ENCODE data around the gene RNPEPL1.
A peak's percentile ranks its signal among the peaks of the same experiment; 100 is the strongest.
"Not testable (repeated sequence)": the region's sequence is repeated elsewhere in the genome, so short reads cannot be mapped to it uniquely, and the experiment has no call there.

Gene RNPEPL1

DNA sequence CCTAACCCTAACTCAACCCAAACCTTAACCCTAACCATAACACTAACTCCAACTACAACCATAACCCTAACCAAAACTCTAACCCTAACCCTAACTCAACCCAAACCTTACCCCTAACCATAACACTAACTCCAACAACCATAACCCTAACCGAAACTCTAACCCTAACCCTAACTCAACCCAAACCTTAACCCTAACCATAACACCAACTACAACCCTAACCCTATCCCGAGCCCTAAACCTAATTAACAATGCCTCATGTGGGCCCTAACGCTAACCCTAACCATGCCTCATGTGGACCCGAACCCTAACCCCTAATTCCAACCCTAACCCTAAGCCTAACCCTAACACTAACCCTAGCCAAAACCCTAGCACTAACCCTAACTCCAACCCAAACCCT lies 45.5 kb downstream of the RNPEPL1 start:
- DNase-seq (ENCODE audit: low read depth), result no peak
- TF ChIP-seq POLR2A (IDR thresholded peaks at IDR 0.05; ENCODE audit: extremely low read depth, insufficient read length), result no peak
- TF ChIP-seq MYC (IDR thresholded peaks at IDR 0.05; ENCODE audit: low read depth, low read length), result no peak
- TF ChIP-seq, protein P1, sequence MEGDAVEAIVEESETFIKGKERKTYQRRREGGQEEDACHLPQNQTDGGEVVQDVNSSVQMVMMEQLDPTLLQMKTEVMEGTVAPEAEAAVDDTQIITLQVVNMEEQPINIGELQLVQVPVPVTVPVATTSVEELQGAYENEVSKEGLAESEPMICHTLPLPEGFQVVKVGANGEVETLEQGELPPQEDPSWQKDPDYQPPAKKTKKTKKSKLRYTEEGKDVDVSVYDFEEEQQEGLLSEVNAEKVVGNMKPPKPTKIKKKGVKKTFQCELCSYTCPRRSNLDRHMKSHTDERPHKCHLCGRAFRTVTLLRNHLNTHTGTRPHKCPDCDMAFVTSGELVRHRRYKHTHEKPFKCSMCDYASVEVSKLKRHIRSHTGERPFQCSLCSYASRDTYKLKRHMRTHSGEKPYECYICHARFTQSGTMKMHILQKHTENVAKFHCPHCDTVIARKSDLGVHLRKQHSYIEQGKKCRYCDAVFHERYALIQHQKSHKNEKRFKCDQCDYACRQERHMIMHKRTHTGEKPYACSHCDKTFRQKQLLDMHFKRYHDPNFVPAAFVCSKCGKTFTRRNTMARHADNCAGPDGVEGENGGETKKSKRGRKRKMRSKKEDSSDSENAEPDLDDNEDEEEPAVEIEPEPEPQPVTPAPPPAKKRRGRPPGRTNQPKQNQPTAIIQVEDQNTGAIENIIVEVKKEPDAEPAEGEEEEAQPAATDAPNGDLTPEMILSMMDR (IDR thresholded peaks at IDR 0.05; ENCODE audit: low read depth, low read length), result no peak
- TF ChIP-seq, protein P2, sequence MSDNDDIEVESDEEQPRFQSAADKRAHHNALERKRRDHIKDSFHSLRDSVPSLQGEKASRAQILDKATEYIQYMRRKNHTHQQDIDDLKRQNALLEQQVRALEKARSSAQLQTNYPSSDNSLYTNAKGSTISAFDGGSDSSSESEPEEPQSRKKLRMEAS (IDR thresholded peaks at IDR 0.05; ENCODE audit: low read depth, low read length), result no peak
- H3K4me3 ChIP-seq (ENCODE audit: low read depth, low read length), result no peak overlapping the region

DNA sequence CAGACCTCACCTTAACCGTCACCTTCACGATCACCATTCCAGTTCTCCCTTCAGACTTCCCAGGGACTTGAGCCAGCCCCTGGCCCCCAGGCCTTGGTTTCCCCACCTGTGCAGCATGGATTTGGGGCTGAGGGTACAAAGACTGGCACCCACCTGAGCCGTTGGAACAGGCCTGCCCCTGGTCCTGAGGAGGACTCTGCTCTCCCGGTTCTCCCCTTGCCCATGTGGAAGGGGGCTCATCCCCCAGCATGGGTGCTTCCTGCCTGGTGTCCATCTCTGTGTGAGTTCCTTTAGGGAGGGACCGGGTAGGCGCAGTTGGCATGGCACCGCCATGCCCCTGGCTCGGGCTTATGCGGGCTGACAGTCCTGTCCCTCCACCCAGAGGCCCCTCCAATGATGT lies 46.1 kb downstream of the RNPEPL1 start:
- TF ChIP-seq MYC (IDR thresholded peaks at IDR 0.05; ENCODE audit: low read depth, low read length) (no peak), POLR2A (IDR thresholded peaks at IDR 0.05; ENCODE audit: extremely low read depth, insufficient read length) (no peak)
- TF ChIP-seq, protein P1 (IDR thresholded peaks at IDR 0.05; ENCODE audit: low read depth, low read length), result no peak
- TF ChIP-seq, protein P2 (IDR thresholded peaks at IDR 0.05; ENCODE audit: low read depth, low read length), result no peak
- no peak for DNase-seq (ENCODE audit: low read depth)
- H3K4me3 ChIP-seq (ENCODE audit: low read depth, low read length), result no peak overlapping the region

GRCh38 chr2:240615396-240615795 lies 47.1 kb downstream of the RNPEPL1 start:
- no peak for DNase-seq (ENCODE audit: low read depth)
- TF ChIP-seq, protein P2 (IDR thresholded peaks at IDR 0.05; ENCODE audit: low read depth, low read length), result no peak
- no peak for TF ChIP-seq POLR2A (IDR thresholded peaks at IDR 0.05; ENCODE audit: extremely low read depth, insufficient read length)

GRCh38 chr2:240615820-240616547 lies 47.7 kb downstream of the RNPEPL1 start:
- no peak for TF ChIP-seq POLR2A (IDR thresholded peaks at IDR 0.05; ENCODE audit: extremely low read depth, insufficient read length)
- TF ChIP-seq MYC (IDR thresholded peaks at IDR 0.05; ENCODE audit: low read depth, low read length), result no peak
- TF ChIP-seq, protein P2 (IDR thresholded peaks at IDR 0.05; ENCODE audit: low read depth, low read length), result no peak
- TF ChIP-seq, protein P1 (IDR thresholded peaks at IDR 0.05; ENCODE audit: low read depth, low read length), result no peak
- DNase-seq (ENCODE audit: low read depth), result no peak
- no peak overlapping the region for H3K4me3 ChIP-seq (ENCODE audit: low read depth, low read length)

More at GRCh38 chr2:240615396-240615795, 47.1 kb downstream of the RNPEPL1 start:
- H3K4me3 ChIP-seq (ENCODE audit: low read depth, low read length), result no peak overlapping the region

DNA sequence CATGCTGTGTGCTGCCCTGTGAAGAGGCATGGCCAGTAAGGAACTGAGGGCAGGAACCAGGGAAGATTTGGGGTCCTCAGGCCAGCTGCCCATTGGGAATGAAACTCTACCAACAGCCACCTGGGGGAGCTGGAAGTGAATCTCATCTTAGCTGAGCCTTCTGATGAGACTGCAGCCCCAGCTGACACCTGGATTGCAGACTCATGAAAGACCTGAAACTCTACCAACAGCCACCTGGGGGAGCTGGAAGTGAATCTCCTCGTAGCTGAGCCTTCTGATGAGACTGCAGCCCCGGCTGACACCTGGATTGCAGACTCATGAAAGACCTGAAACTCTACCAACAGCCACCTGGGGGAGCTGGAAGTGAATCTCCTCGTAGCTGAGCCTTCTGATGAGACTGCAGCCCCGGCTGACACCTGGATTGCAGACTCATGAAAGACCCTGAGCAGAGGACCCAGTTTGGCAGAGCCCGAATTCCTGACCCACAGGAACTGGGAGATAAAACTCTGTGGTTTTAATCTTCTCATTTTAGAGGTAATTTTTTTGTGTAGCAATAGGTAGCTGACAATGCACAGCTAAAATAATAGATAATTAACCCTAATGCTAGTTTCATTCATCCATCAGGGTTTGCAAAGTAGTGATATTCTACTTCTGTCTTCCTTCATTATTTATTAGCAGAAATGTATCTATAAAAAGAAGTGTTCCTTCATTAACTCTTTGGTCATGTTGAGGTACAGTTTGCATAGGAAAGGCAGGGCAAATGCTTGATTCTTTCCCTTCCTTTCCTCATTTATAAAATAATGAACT lies 48.8 kb downstream of the RNPEPL1 start:
- TF ChIP-seq, protein P1 (IDR thresholded peaks at IDR 0.05; ENCODE audit: low read depth, low read length), result peak; percentile 1
- not testable (repeated sequence) for H3K4me3 ChIP-seq (ENCODE audit: low read depth, low read length)
- peak; percentile 32 for DNase-seq (ENCODE audit: low read depth)

- no peak for DNase-seq (ENCODE audit: low read depth)
- TF ChIP-seq, protein P1 (IDR thresholded peaks at IDR 0.05; ENCODE audit: low read depth, low read length), result no peak
- TF ChIP-seq MYC (IDR thresholded peaks at IDR 0.05; ENCODE audit: low read depth, low read length) (no peak), POLR2A (IDR thresholded peaks at IDR 0.05; ENCODE audit: extremely low read depth, insufficient read length) (no peak)
- TF ChIP-seq, protein P2 (IDR thresholded peaks at IDR 0.05; ENCODE audit: low read depth, low read length), result no peak
- no peak overlapping the region for H3K4me3 ChIP-seq (ENCODE audit: low read depth, low read length)
These were observed 50.5 kb downstream of the RNPEPL1 start for GRCh38 chr2:240618776-240619175.

Measured in NB4 (cell line).